GM18517 (cell line): ENCODE measurements around the gene SFXN3.
"Not testable (repeated sequence)": the region's sequence is repeated elsewhere in the genome, so short reads cannot be mapped to it uniquely, and the experiment has no call there.

ENCODE experiments used
- ATAC-seq: cut with Tn5 transposase; IDR thresholded peaks from one replicate; pipeline ENCODE4 v1.9.1; 2021; ENCODE audit warnings: mild to moderate bottlenecking, moderate library complexity; ENCODE audit not compliant: unreplicated experiment

SFXN3 gene

GRCh38 chr10:101034404-101034803 lies 3.4 kb downstream of the SFXN3 start:
- ATAC-seq, result not testable (repeated sequence)

DNA sequence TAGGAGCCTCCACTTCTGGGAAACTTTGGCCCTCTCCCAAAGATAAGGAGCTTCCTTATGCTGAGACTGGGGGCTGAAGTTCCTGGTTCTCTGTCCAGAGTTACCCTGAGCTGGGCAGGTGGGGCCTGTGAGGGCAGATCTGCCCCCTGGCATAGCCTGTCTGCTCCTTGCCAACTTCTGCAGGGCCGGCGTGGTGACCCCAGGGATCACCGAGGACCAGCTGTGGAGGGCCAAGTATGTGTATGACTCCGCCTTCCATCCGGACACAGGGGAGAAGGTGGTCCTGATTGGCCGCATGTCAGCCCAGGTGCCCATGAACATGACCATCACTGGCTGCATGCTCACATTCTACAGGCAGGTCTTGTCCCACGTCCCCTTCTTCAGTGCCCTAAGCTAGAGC lies 4.3 kb downstream of the SFXN3 start:
- ATAC-seq, result no peak

DNA sequence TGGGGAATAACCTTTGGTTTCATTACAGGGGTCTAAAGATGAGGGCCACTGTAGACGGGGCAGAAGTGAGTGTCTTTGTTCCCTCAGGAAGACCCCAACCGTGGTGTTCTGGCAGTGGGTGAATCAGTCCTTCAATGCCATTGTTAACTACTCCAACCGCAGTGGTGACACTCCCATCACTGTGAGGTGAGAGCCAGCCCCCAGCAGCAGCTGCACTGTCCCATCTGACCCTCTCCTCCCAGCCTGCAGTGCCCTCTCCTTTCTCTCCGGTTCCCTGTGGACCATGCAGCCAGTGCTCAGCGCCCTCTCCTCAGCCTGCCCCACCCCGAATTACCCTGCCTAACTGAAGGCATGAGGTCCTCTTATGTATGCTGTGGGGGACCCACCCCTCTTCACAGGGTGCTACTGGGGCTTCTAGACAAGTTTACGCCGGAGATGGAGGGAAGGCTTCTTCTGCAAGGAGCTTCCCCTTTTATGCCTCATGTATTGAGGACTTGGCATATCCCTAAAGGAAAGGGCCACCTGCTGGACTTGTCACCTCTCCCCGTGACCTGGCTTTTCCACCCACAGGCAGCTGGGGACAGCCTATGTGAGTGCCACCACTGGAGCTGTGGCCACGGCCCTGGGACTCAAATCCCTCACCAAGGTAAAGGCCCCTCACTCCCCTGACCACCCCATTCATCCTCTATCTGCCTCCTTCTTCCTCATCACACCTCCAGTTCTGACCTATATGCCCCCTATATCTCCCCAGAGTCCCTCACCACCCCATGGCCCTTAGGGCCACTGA lies 5.1 kb downstream of the SFXN3 start:
- ATAC-seq, result no peak

GRCh38 chr10:101036726-101037125 lies 5.7 kb downstream of the SFXN3 start:
- no peak for ATAC-seq

- no peak for ATAC-seq
Measured at GRCh38 chr10:101038484-101038883, 7.5 kb downstream of the SFXN3 start.

DNA sequence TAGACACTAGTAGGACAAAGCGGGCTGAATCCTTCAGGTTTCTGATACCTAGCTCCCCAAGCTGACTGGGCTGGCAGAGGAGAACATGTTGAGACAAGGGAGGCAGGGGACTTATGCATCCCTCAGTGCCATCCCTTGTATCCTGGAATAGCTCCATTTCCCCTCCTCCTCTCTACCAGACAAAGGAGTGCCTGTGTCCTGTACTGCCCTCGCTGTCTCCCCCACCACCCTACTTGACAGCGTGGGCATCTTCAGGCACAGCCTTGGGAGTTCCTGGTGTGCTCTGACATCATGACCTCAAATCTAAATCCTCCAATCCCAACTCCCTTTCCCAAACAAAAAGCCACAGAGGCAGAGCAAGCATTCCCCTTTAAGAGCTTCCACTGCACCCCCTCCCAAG lies 9.0 kb downstream of the SFXN3 start:
- no peak for ATAC-seq

- ATAC-seq, result no peak
Measured at GRCh38 chr10:101040851-101041250, 9.8 kb downstream of the SFXN3 start.

DNA sequence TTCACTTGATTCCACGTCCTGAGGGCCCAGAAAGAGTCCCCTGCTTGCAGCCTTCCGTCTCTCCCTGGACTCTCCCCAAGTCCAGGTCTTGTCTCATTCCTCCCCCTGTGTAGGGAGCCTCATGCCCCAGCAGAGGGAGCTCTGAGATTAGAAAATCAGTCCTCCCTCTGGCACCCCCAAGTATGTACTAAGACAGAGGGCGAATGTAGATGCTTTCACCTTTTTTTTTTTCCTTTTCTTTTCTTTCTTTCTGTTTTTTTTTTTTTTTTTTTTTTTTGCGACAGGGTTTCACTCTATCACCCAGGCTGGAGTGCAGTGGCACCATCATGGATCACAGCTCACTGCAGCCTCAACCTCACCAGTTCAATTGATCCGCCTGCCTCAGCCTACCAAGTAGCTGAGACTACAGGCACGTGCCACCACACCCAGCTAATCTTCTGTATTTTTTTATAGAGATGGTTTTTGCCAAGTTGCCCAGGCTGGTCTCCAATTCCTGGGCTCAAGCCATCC lies 10.3 kb downstream of the SFXN3 start:
- peak; percentile 50 for ATAC-seq

GRCh38 chr10:101042118-101042517 lies 11.1 kb downstream of the SFXN3 start:
- no peak for ATAC-seq

DNA sequence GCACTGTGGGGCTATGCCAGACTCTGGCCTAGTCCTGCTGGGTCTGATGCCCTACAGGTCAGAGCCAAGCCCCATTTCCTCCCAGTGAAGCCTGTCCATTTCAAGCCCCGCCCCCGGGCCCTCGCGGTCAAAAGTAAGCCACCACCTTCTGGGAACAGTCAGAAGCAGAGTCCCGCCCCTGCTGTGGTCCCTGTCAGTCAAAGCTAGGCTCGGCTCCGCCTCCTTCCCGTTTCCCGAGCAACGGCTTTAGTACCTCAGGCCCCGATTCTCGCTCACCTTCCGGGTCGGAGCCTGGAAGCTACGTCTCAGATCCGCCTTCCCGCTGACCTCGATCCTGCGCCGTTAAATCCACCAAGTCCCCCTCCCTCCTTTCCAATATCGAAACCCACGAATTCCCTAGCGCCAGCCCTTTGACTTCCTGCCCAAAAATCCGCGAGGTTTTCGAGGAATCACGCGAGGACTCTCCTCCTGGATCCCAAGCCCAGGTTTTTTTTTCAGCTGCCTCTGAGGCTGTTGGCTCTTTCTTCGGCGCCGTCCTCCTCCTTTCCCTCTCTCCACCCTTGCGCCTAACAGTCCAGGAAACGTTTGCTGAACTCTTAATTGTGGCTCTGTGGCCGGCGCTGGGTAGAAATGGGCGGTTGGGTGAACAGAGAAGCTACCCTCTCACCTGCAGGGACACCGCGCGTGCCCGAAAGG lies 11.8 kb downstream of the SFXN3 start:
- ATAC-seq, result peak; percentile 92

- no peak for ATAC-seq
Measured at GRCh38 chr10:101043363-101043707, 12.3 kb downstream of the SFXN3 start.

DNA sequence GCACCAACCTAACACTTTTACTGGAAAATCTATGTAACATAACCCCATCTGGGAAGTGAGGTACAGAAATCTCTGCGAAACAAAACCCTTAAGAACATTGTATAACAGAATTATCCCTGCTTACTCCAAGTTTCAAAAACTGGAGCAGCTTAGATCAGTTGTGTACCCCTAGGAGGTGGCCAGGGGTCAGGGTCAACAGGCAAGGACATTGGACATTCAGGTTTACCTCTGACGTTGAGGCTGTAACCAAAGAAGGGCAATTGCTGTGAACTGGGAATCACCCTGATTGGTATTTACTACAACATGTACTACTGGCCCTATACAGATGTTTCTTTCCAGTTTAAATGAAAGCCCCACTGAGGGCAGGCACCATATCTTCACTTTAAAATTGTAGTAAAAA lies 13.1 kb downstream of the SFXN3 start:
- ATAC-seq, result no peak

DNA sequence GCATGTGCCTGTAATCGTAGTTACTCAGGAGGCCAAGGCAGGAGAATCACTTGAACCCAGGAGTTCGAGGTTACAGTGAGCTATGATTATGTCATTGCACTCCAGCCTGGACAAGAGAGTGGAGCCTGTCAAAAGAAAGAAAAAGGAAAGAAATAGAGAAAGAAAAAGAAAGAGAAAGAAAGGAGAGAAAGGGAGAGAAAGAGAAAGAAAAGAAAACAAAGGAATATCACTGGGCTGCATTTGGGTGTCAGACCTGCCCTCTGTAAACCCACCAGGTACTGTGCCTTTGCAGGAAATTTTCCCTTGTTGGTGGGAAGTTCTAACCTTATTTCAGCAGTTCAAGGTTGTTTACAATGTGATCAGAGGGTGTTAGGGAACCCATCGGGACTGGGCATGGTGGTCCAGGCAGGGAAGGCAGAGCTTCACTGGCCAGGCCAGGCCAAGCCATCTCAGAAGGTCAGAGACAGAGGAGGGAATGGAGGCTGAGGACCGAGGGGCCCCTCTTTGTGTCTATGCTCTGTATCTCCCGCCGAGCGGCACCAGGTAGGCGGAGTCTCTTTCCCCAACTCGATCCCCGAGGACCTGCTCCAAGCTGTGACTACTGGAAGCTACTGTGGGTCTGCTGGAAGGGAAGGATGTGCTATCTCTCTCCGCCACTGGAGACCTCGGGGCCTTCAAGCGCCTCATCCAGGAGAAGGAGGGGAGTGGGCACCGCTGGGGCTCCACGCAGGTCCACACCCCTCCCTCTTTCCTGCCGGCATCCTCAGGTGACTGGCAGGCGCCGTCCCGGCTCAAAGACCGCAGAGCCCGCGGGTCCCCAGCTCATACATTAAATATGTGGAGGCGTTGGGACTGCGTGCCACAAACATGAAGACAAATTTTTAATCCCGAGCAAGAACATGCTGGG lies 15.6 kb downstream of the SFXN3 start:
- ATAC-seq, result no peak

DNA sequence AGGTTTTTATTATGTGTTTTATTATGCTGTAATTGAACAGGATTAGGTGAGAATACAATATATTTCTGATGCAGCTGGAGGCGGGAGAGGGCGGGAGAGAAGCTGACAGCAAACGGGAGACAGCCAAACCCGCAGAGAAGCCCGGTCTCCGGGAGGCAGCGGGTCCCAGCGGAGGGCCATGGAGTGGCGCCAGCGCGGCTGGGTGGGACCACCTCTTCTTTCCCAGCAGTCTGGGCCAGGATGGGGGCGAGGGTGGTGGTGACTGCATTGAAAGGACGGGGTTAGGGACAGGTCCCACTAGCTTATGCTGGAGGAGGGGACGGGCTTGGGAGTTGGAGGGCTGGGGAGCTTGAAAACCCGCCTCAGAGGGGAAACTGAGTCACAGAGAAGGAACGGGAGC lies 16.2 kb downstream of the SFXN3 start:
- ATAC-seq, result no peak

DNA sequence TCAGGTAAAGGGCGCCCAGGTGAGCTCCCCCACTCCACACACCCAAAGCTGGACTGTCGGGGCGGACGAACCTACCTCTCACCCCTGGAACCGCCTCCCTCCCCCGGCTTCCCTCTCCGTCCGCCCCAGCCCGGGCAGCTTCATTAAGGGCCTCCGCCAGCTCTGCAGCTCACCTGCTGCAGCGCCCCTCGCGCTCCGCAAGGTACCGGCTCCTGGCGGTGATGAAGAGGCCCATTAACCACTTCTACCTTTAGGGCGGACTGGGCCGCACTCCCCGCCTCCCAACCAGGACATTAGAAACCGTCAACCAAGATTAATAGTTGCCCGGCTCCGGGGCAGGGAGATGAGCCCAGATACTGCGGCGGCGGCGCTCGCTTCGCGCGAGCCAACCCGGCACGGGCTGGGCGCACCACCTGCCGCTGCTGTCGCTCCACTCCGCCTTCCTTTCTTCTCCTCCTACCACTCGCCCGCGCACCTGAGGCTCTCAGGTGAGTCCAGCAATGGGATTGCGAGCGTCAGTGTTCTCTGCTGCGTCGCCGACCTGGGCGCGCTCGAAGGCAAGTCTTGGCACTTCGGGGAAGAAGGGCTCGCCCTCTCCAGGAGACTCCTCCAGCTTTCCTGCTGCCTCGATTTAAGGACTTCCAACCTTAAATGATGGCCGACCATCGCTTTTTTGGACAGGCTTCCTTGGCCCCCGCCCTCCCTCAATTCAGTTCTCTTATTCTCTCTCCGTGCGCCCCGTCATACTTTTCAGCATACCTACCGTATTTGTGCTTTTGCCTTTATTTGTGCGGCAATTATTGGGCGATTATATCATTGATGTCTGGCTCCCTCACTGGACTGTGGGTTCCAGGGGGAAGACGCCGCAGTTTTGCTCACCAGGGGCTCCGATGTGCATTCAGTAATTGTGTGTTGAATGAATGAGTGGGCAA lies 17.2 kb downstream of the SFXN3 start:
- ATAC-seq, result no peak

DNA sequence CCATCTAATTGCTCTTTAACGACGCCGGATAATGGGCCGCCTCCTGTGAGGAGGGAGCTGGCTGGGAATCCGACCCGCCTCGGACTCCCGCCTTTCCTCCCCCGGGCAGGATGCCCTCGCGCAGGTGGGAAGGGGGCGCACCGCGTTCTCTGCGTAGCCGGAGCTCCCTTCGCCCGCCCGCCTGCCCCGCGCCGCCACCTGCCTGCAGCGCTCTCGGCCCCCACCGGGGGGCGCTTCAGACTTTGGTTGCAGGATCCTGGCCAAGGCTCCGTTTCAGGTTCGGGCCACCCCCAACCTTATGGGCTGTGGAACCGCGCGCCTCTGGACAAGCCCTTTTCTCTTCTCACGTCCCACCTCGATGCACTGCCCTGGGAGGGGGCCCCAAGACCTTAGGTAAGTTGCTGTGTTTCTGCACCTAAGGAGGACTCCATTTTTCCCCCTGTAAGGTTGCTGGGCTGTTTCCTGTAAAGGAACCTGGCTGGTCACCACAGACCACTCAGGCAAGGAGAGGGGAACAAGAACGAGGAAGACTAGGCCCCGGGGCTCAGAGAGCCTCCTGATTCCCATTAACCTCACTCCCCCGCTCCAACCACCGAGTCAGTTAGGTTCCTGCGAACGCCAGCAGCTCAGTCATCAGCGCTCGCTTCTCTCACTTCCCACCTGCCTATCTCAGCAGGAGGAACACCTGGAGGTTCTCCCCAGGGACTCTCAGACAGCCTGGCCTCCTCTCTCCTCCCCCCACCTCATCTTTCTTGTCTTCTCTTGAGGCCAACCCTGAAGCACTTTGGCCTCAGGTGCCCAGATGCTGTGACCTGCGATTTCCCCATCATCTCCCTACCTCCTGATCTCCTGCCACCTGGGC lies 19.4 kb downstream of the SFXN3 start:
- ATAC-seq, result no peak

DNA sequence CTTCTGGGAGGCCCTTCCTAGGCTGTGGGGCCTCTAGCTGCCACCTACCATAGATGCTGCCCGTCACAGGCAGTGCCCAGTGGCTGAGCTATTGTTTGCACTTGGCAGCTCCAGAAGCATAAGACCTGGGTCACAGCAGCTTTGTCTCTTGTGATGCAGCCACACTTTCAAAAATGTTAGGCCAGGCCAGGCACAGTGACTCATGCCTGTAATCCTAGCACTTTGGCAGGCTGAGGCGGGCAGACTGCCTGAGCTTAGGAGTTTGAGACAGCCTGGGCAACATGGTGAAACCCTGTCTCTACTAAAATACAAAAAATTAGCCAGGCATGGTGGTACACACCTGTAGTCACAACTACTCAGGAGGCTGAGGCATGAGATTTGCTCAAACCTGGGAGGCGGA lies 21.3 kb downstream of the SFXN3 start:
- no peak for ATAC-seq

GRCh38 chr10:101053516-101053915 lies 22.5 kb downstream of the SFXN3 start:
- ATAC-seq, result no peak

DNA sequence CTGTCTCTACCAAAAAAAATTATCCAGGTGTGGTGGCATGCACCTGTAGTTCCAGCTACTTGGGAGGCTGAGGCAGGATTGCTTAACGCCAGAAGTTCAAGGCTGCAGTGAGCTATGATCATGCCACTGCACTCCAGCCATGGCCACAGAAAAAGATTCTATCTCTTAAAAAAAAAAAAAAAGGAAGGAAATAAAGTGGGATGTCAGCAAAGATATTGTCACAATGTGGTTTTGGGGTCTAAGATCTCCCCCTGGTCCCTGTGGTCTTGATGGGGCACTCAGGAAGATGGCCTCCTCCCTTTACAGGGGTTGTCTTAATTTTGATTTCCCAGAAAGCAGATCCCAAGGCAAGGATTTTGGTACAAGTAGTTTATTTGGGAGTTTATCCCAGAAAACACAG lies 23.3 kb downstream of the SFXN3 start:
- ATAC-seq, result no peak
